Endothelial cell of umbilical vein (primary cell): ENCODE results near the gene TRNT1. TPM values are rescaled to one million over a fixed set of nuclear protein-coding genes. Genes with fewer than 3 reads are reported as not detected.

ENCODE experiments used
- BruUV-seq: library from RNA; stranded (reverse); fragments of 400-500 nt; replicated peaks from 2 replicates; lab custom pipeline; 2021; lab: Mats Ljungman, UMichigan
- CTCF ChIA-PET: fragments of 300-600, 350-600 bp; sonication (Branson Sonifier 250); formaldehyde crosslinking; loops from one replicate; lab custom pipeline; 2021; ENCODE audit warnings: antibody characterized with exemption, inconsistent platforms; lab: Charles Lee
- POLR2A ChIA-PET: fragments of 300-600, 350-600 bp; sonication (Branson Sonifier 250); formaldehyde crosslinking; loops from one replicate; lab custom pipeline; 2021; ENCODE audit warnings: antibody characterized with exemption, inconsistent platforms; lab: Charles Lee
- DNase-seq: peaks from one replicate; pipeline ENCODE4 v3.0.0-alpha.2; 2011; ENCODE audit warnings: low read depth, low spot score
- FAIRE-seq: peaks from 2 replicates; lab custom pipeline; 2011; peaks lifted over from hg19 to GRCh38; lab: Jason Lieb, UNC
- H2AFZ ChIP-seq: 2 replicates; pipeline ENCODE4 v1.6.0; 2012; ENCODE audit warnings: low read depth, low read length, control low read depth, inconsistent platforms
- H3K27ac ChIP-seq: 2 replicates; pipeline ENCODE4 v1.5.1; 2011; ENCODE audit warnings: low read depth, mild to moderate bottlenecking, control low read depth, low read length, moderate library complexity; ENCODE audit not compliant: insufficient read depth
- H3K27me3 ChIP-seq, 2 experiments: 2 replicates each; pipeline versions ENCODE4 v1.6.0 to v1.6.1; 2011; ENCODE audit warnings: low read length in 2 of 2, mixed read lengths in 1 of 2; ENCODE audit not compliant: control insufficient read depth in 2 of 2, insufficient read depth in 2 of 2
- H3K36me3 ChIP-seq, 2 experiments: 2 replicates in 1 of 2; 3 replicates in 1 of 2; pipeline ENCODE4 v1.5.1; 2011; ENCODE audit warnings: low read length in 2 of 2, mild to moderate bottlenecking in 1 of 2, moderate library complexity in 1 of 2; ENCODE audit not compliant: control insufficient read depth in 2 of 2, insufficient read depth in 2 of 2; ENCODE audit errors: extremely low read depth in 1 of 2
- H3K4me1 ChIP-seq: 3 replicates; pipeline ENCODE4 v1.5.1; 2011; ENCODE audit warnings: mild to moderate bottlenecking, low read length; ENCODE audit not compliant: control insufficient read depth, insufficient read depth; ENCODE audit errors: extremely low read depth
- H3K4me2 ChIP-seq: 2 replicates; pipeline ENCODE4 v1.6.1; 2011; ENCODE audit warnings: low read length, control low read depth, mixed read lengths; ENCODE audit not compliant: insufficient read depth
- H3K4me3 ChIP-seq, 3 experiments: fragments of 200-600 bp in 1 of 3; sonication (generic), shearing (Covaris generic) in 1 of 3; replicated peaks in 1 of 3; 2 replicates each; pipeline ENCODE4 v1.5.1; 2011 to 2016; ENCODE audit warnings: control low read depth in 3 of 3, low read length in 3 of 3, mild to moderate bottlenecking in 2 of 3, inconsistent platforms in 1 of 3, low read depth in 1 of 3, moderate library complexity in 1 of 3; ENCODE audit not compliant: insufficient read depth in 1 of 3
- H3K79me2 ChIP-seq: 2 replicates; pipeline ENCODE4 v1.6.0; 2012; ENCODE audit warnings: low read length, inconsistent platforms; ENCODE audit not compliant: control insufficient read depth, insufficient read depth
- H3K9ac ChIP-seq: replicated peaks from 2 replicates; pipeline ENCODE3; 2011; ENCODE audit warnings: low read length, control low read depth; ENCODE audit not compliant: insufficient read depth; ENCODE audit errors: extremely low read depth
- H3K9me1 ChIP-seq: replicated peaks from 3 replicates; pipeline ENCODE4 v1.6.0; 2011; ENCODE audit warnings: mild to moderate bottlenecking, low read length; ENCODE audit not compliant: control insufficient read depth, insufficient read depth; ENCODE audit errors: extremely low read depth
- H3K9me3 ChIP-seq: replicated peaks from 2 replicates; pipeline ENCODE4 v1.5.1; 2012; ENCODE audit warnings: low read length, inconsistent platforms; ENCODE audit not compliant: control insufficient read depth, insufficient read depth
- H4K20me1 ChIP-seq: replicated peaks from 2 replicates; pipeline ENCODE3; 2011; ENCODE audit warnings: mild to moderate bottlenecking, low read length; ENCODE audit not compliant: control insufficient read depth, insufficient read depth; ENCODE audit errors: extremely low read depth
- CTCF ChIP-seq, 2 donors: IDR thresholded peaks; 1 replicate in 1 of 2; 2 replicates in 1 of 2; pipeline ENCODE4 v1.5.1; 2011; ENCODE audit warnings: low read length in 2 of 2, mild to moderate bottlenecking in 2 of 2, moderate library complexity in 2 of 2, control low read depth in 1 of 2, inconsistent platforms in 1 of 2, low read depth in 1 of 2; ENCODE audit not compliant: insufficient read depth in 1 of 2; ENCODE audit errors: extremely low read depth in 1 of 2
- EZH2 ChIP-seq: IDR thresholded peaks from 2 replicates; pipeline ENCODE4 v1.6.1; 2012; ENCODE audit warnings: borderline replicate concordance, low read depth, mild to moderate bottlenecking, moderate library complexity, low read length, inconsistent platforms; ENCODE audit not compliant: severe bottlenecking
- FOS ChIP-seq: IDR thresholded peaks from 2 replicates; pipeline ENCODE4 v1.6.1; 2011; ENCODE audit warnings: mild to moderate bottlenecking, low read length, moderate library complexity, borderline replicate concordance; ENCODE audit not compliant: insufficient read depth
- GATA2 ChIP-seq: IDR thresholded peaks from 2 replicates; pipeline ENCODE4 v1.7.0; 2011; ENCODE audit warnings: low read depth, mild to moderate bottlenecking, moderate library complexity, mixed read lengths, low read length; ENCODE audit not compliant: insufficient read length, insufficient read depth
- JUN ChIP-seq: IDR thresholded peaks from 2 replicates; pipeline ENCODE4 v1.6.1; 2011; ENCODE audit warnings: borderline replicate concordance, low read depth; ENCODE audit not compliant: insufficient read length, insufficient read depth
- MAX ChIP-seq: IDR thresholded peaks from 2 replicates; pipeline ENCODE4 v1.6.1; 2011; ENCODE audit not compliant: insufficient read depth, insufficient read length
- MYC ChIP-seq: IDR thresholded peaks from one replicate; pipeline ENCODE4 v1.6.1; 2011; ENCODE audit warnings: mild to moderate bottlenecking, low read depth, low read length
- POLR2A ChIP-seq: IDR thresholded peaks from 2 replicates; pipeline ENCODE4 v1.6.1; 2012; ENCODE audit warnings: low read depth, mild to moderate bottlenecking, control low read depth, low read length
- POLR2AphosphoS5 ChIP-seq: IDR thresholded peaks from 2 replicates; pipeline ENCODE4 v1.6.1; 2012; ENCODE audit warnings: low read depth, mild to moderate bottlenecking, control low read depth, low read length, moderate library complexity; ENCODE audit not compliant: insufficient read depth
- dilution Hi-C: fragments of 300-500 bp; cut with MboI; formaldehyde crosslinking; loops from one replicate; pipeline ENCODE4 v1.15.0; 2019; ENCODE audit warnings: low sequenced_read_pairs; ENCODE audit not compliant: extremely low pct_ligation_motif_present
- intact Hi-C: fragments of 100-400 bp; cut with micrococcal nuclease; formaldehyde crosslinking; loops from one replicate; pipeline ENCODE4 v1.10.0; 2022
- polyA plus RNA-seq, 4 experiments: library from polyadenylated mRNA; depleted of rRNA in 3 of 4; stranded (reverse) in 3 of 4; unstranded in 1 of 4; fragments of >200 nt; gene quantifications; 2 replicates each; pipeline versions ENCODE4 v1.2.1 to v1.2.3, GENCODE V29; 2011 to 2012; ENCODE audit warnings: missing spikeins in 1 of 4
- total RNA-seq: library from RNA; stranded (reverse); gene quantifications from 2 replicates; pipeline ENCODE4 v1.2.3, GENCODE V29; 2021

Gene TRNT1
- total and polyA plus RNA-seq, 2 donors (not counting 3 experiments of a cell fraction or from before 2014, with no cell fraction given): 4.6 to 21.3 TPM

- no peaks in the 10 kb centered on the region for H3K79me2 ChIP-seq
- H3K27ac ChIP-seq: no peak overlapping the region
- H3K9me1 ChIP-seq: no peaks in the 10 kb centered on the region
- no peak for FAIRE-seq
- CTCF ChIA-PET: no interaction called here
- intact Hi-C loops (no loop called here), dilution Hi-C loops (no loop called here)
- H3K27me3 ChIP-seq: no peaks in the 10 kb centered on the region
- H3K4me2 ChIP-seq: no peak overlapping the region
- no TSS peak for BruUV-seq
- no peaks in the 10 kb centered on the region for H3K36me3 ChIP-seq
- TF ChIP-seq POLR2AphosphoS5 (no peak), FOS (no peak), JUN (no peak), GATA2 (no peak), MAX (no peak), POLR2A (no peak), EZH2 (no peak), MYC (no peak), CTCF (IDR thresholded peaks at IDR 0.05; ENCODE audit: extremely low read depth in 1 of 2, insufficient read depth in 1 of 2, low read depth in 1 of 2, low read length in 2 of 2) (no peak)
- no peak overlapping the region for H3K9ac ChIP-seq
- POLR2A ChIA-PET: no interaction called here
- no peaks in the 10 kb centered on the region for H3K9me3 ChIP-seq
- no peak overlapping the region for H2AFZ ChIP-seq
- DNase-seq: no peak
- H4K20me1 ChIP-seq: no peaks in the 10 kb centered on the region
- no peaks in the 10 kb centered on the region for H3K4me1 ChIP-seq
- no peak overlapping the region for H3K4me3 ChIP-seq
Observed at GRCh38 chr3:3101660-3102458, 24.9 kb upstream of the TRNT1 start.
